Aorta (tissue), 5 donors: ENCODE measurements around the gene MYO1H. TPM values are rescaled to one million over a fixed set of nuclear protein-coding genes. Genes with fewer than 3 reads are reported as not detected.
"Not testable (repeated sequence)": the region's sequence is repeated elsewhere in the genome, so short reads cannot be mapped to it uniquely, and the experiment has no call there.

Experiments
- ATAC-seq: fragments of 200-7000 bp; cut with Tn5 transposase; one replicate; pipeline ENCODE4 v1.9.1; 2022; ENCODE audit warnings: moderate library complexity; ENCODE audit not compliant: low FRiP score
- DNase-seq, 2 donors: peaks; one replicate each; pipeline ENCODE4 v3.0.0-alpha.2; 2020
- H3K27ac ChIP-seq, 2 donors: one replicate each; pipeline ENCODE4 v1.5.1; 2013; ENCODE audit warnings: low read length in 2 of 2, mild to moderate bottlenecking in 2 of 2, moderate library complexity in 2 of 2, control low read depth in 1 of 2, inconsistent platforms in 1 of 2, low read depth in 1 of 2
- H3K27me3 ChIP-seq, 2 donors: one replicate each; pipeline ENCODE4 v1.6.1; 2013; ENCODE audit warnings: control low read depth in 1 of 2, low read length in 1 of 2, mild to moderate bottlenecking in 1 of 2, moderate library complexity in 1 of 2; ENCODE audit not compliant: insufficient read depth in 2 of 2, control insufficient read depth in 1 of 2
- H3K36me3 ChIP-seq, 2 donors: one replicate each; pipeline ENCODE4 v1.6.1; 2013; ENCODE audit warnings: control low read depth in 1 of 2, low read length in 1 of 2, mild to moderate bottlenecking in 1 of 2; ENCODE audit not compliant: insufficient read depth in 2 of 2, control insufficient read depth in 1 of 2
- H3K4me1 ChIP-seq, 2 donors: one replicate each; pipeline ENCODE4 v1.6.1; 2013; ENCODE audit warnings: low read length in 2 of 2, control low read depth in 1 of 2, mild to moderate bottlenecking in 1 of 2, moderate library complexity in 1 of 2; ENCODE audit not compliant: insufficient read depth in 2 of 2, control insufficient read depth in 1 of 2
- H3K4me3 ChIP-seq, 2 donors: one replicate each; pipeline ENCODE4 v1.5.1; 2013; ENCODE audit warnings: low read length in 2 of 2, control low read depth in 1 of 2, mild to moderate bottlenecking in 1 of 2
- H3K9me3 ChIP-seq: one replicate; pipeline ENCODE4 v1.6.1; 2013; ENCODE audit warnings: mild to moderate bottlenecking, low read length; ENCODE audit not compliant: control insufficient read depth
- WGBS, 2 donors: extraction: QIAGEN DNeasy Blood & Tissue Kit; methylation state at CpG; one replicate each; pipeline ENCODE4 v1.1.7; 2013; 5-methylcytosine and 5-hydroxymethylcytosine counted together
- intact Hi-C, 2 donors: fragments of 100-400 bp; cut with DNase I; formaldehyde crosslinking; loops; one replicate each; pipeline versions ENCODE4 v1.14.2 to v1.15.0; 2022
- polyA plus RNA-seq, 2 donors: library from polyadenylated mRNA; stranded (reverse); fragments of 200-250 nt; gene quantifications; one replicate each; pipeline ENCODE4 v1.2.3, GENCODE V29; 2013
- total RNA-seq, 2 donors: library from RNA; stranded (reverse); fragmentation: NEBNext Ultra II Directional; extraction: Animal tissue kit (Norgen Biotek cat#: 25700); gene quantifications; one replicate each; pipeline ENCODE4 v1.2.1, GENCODE V29; 2021
- donor health status: healthy with polysubstance abuse.
- donor health status: Bipolar disorder and iron deficiency.
- donor health status: DM: no; HTN: no; CAD: no.
- donor health status: DM: no; HTN: no; CAD: no.
- donor health status: DM: yes; HTN: yes; CAD: no.

MYO1H gene
- total and polyA plus RNA-seq, 4 donors: not detected

DNA sequence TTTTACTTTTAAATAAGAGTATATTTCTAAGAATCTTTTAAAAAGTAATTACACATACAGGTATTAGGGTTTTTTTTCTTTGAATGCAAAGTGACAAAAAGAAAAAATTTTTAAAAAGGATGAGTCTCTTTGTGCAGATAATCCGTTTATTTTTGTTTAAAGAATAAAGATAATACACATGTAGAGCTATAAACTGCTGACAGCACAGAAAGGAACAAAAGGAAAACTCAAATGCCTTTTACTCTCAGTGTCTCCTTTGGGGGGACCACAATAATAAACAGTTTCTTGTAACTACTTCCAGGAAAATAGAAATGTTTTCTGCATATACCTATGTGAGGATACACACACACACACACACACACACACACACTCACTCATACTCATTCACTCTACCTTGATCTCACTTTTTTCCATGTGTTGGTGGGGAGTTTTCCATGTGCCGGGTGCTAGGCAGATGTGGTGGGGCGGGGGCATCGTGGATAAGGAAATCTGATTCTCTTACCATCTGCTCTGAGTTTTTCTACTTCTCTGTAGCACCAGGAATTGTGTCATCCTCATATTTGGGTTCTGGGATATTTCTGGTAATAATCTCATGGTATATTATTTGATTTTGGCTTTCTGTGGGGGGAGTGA, 71.3 kb downstream of the MYO1H start:
- WGBS, 2 donors: 53 to 77% methylated on average over 4 of the region's 4 CpGs
- intact Hi-C loops: no loop called here
- ATAC-seq (no peak), DNase-seq (no peak)
- Histone ChIP-seq H3K27me3 (no peaks in the 10 kb centered on the region), H3K4me3 (no peak overlapping the region), H3K4me1 (no peaks in the 10 kb centered on the region), H3K27ac (no peak overlapping the region), H3K36me3 (no peaks in the 10 kb centered on the region), H3K9me3 (no peaks in the 10 kb centered on the region)

DNA sequence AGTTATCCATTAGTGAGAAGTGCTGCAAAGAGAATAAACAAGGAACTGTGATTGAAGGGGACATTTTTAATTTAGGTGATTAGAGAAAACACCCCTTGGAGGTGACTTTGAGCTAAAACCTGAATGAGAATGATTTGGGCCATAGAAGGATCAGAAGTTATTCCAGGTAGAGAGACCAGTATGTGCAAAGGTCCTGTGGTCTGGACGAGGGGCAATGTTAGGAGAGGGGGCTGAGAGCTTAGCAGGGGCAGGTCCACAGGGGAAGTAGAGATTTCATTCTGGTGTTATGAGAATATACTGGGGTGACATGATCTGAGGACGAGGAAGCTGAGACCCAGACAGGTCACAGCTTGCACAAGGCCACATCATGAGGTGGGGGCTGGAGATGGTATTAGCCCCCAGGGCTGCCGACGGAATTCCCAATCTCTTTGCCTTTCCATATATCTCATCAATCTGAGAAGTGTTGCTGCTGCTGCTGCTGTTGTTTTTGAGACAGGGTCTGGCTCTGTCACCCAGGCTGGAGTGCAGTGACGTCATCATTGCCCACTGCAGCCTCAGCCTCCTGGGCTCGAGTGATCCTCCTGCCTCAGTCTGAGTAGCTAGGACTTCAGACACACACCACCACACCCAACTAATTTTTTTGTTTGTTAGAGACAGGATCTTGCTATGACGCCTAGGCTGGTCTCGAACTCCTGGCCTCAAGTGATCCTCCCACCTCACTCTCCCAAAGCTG, 73.8 kb downstream of the MYO1H start:
- DNase-seq (no peak), ATAC-seq (no peak)
- intact Hi-C loops: loop anchor here in 1 of 2 donors (10.0 kb wide), 1 partner anchor 353 kb away; no protein-coding TSS in a partner anchor

GRCh38 chr12:109422251-109422650, 74.6 kb downstream of the MYO1H start:
- H3K27ac ChIP-seq: no peak overlapping the region
- ATAC-seq (no peak), DNase-seq (no peak)
- H3K4me3 ChIP-seq: no peak overlapping the region
- intact Hi-C loops: loop anchor here in 1 of 2 donors (10.0 kb wide), 1 partner anchor 353 kb away; no protein-coding TSS in a partner anchor
- 45 to 49% methylated on average over 10 of the region's 10 CpGs for WGBS, 2 donors
- no peaks in the 10 kb centered on the region for H3K9me3 ChIP-seq
- H3K36me3 ChIP-seq: peaks cover 0 to 2% of the 10 kb centered on the region in 2 donors
- H3K27me3 ChIP-seq: no peaks in the 10 kb centered on the region
- no peaks in the 10 kb centered on the region for H3K4me1 ChIP-seq

More for the DNA sequence above, 73.8 kb downstream of the MYO1H start:
- Histone ChIP-seq H3K4me3 (no peak overlapping the region), H3K36me3 (peaks cover 0 to 2% of the 10 kb centered on the region in 2 donors), H3K4me1 (no peaks in the 10 kb centered on the region), H3K27ac (no peak overlapping the region), H3K9me3 (no peaks in the 10 kb centered on the region), H3K27me3 (no peaks in the 10 kb centered on the region)
- 71 to 81% methylated on average over 8 of the region's 8 CpGs for WGBS, 2 donors

GRCh38 chr12:109423392-109423791, 75.7 kb downstream of the MYO1H start:
- Histone ChIP-seq H3K4me1 (no peaks in the 10 kb centered on the region), H3K4me3 (no peak overlapping the region), H3K9me3 (no peaks in the 10 kb centered on the region), H3K27ac (no peak overlapping the region), H3K36me3 (peaks cover 0 to 2% of the 10 kb centered on the region in 2 donors), H3K27me3 (no peaks in the 10 kb centered on the region)
- DNase-seq: no peak
- intact Hi-C loops: loop anchor here in 1 of 2 donors (10.0 kb wide), 1 partner anchor 351 kb away; no protein-coding TSS in a partner anchor
- no peak for ATAC-seq
- 81 to 86% methylated on average over 9 of the region's 9 CpGs for WGBS, 2 donors

DNA sequence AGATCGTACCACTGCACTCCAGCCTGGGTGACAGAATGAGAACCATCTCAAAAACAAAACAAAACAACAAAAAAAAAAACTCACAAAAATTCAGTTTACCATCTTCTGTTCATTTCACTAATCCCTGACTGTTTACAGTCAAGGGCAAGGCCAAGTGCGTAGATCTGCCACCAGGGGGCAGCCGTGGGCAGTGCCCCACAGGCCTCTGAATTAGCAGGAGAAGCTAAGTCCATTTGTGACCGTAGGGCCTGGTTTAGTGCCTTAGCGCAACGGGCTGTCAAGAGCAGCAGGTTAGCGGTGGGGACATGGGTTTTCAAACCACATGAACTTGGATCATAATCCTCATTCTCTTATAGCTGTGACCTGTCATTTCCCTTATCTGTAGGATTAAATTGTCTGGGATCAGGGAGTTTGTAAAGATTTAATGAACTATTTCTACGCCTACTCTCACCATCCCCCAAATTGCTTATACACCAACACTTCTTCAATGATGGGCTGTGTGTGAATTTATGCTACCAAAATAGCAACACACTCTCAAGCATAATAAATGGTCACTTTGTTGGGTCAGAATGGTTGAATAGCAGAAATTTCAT, 80.4 kb downstream of the MYO1H start:
- intact Hi-C loops: loop anchor here in 1 of 2 donors (2.0 to 10.0 kb wide), 2 partner anchors 49 to 347 kb away; partner anchors contain the start of genes KCTD10 and UBE3B
- 23% methylated on average over 8 of the region's 8 CpGs for WGBS, 2 donors
- H3K4me1 ChIP-seq: no peaks in the 10 kb centered on the region
- no peak overlapping the region for H3K27ac ChIP-seq
- H3K9me3 ChIP-seq: no peaks in the 10 kb centered on the region
- H3K36me3 ChIP-seq: peaks cover 0 to 2% of the 10 kb centered on the region in 2 donors
- no peaks in the 10 kb centered on the region for H3K27me3 ChIP-seq
- peak; percentile 86 to 94 for DNase-seq
- no peak overlapping the region for H3K4me3 ChIP-seq
- ATAC-seq: peak; percentile 91

- H3K4me3 ChIP-seq, ATAC-seq, H3K9me3 ChIP-seq, H3K36me3 ChIP-seq, H3K27ac ChIP-seq, H3K4me1 ChIP-seq, H3K27me3 ChIP-seq, DNase-seq: not testable (repeated sequence)
- intact Hi-C loops: loop anchor here in 1 of 2 donors (2.0 to 10.0 kb wide), 2 partner anchors 48 to 346 kb away; partner anchors contain the start of genes KCTD10 and UBE3B
- 91 to 92% methylated on average over 3 of the region's 3 CpGs for WGBS, 2 donors
These were observed 81.1 kb downstream of the MYO1H start for GRCh38 chr12:109428804-109429203.

DNA sequence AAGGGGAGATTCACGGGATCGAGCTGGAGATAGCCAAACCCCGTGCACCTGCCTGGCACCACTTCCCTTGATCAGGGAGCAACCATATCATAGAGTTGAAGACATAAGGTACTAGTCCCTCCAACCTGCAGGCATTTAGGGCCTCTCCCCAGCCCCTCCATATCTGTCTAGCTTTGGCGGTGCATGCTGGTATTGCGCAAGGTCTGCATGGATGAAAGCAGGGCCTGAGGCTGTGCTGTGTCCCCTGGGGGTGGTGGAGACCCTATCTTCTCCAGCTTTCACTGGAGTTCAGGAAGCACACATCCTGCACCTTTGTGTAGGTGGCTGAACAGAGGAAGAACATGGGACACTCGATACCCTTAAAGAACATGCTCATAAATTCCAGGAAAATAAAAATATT, 82.5 kb downstream of the MYO1H start:
- Histone ChIP-seq H3K27me3 (no peaks in the 10 kb centered on the region), H3K36me3 (peaks cover 0 to 2% of the 10 kb centered on the region in 2 donors), H3K27ac (no peak overlapping the region), H3K4me3 (no peak overlapping the region), H3K4me1 (no peaks in the 10 kb centered on the region), H3K9me3 (no peaks in the 10 kb centered on the region)
- ATAC-seq (no peak), DNase-seq (no peak)
- intact Hi-C loops: no loop called here
- WGBS, 2 donors: 95 to 96% methylated on average over 6 of the region's 6 CpGs

DNA sequence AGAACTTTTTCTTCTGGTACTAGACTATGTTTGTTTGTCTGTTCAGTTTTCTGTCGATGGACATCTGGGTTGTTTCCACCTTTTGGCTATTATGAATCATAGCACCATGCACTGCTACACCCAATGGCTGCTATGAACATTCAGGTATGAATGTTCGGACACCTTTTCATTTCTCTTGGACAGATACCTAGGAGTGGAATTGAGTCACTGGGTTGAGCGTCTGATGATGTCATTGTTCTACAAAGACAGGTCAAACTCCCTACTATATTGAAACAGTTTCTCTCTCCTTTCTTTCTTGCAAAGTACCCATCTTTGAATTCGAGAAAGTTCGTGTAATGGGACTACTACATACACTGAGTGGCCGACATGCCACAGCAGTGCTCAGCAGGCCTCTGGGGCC, 84.7 kb downstream of the MYO1H start:
- Histone ChIP-seq H3K4me1 (no peaks in the 10 kb centered on the region), H3K27me3 (no peaks in the 10 kb centered on the region), H3K36me3 (no peaks in the 10 kb centered on the region), H3K9me3 (no peaks in the 10 kb centered on the region), H3K27ac (no peak overlapping the region), H3K4me3 (no peak overlapping the region)
- 64 to 71% methylated on average over 6 of the region's 6 CpGs for whole genome bisulfite sequencing, 2 donors
- no peak for DNase-seq
- no peak for ATAC-seq
- intact Hi-C loops: loop anchor here in 1 of 2 donors (2.0 kb wide), 1 partner anchor 44 kb away; the partner anchor contains the start of genes KCTD10 and UBE3B
